Neural cell (in vitro differentiated cells): ENCODE results near the gene MARK1. TPM values are rescaled to one million over a fixed set of nuclear protein-coding genes. Genes with fewer than 3 reads are reported as not detected.

Source experiments
- H2AFZ ChIP-seq: fragments of 200-600, 300-800 bp; sonication (generic), shearing (Covaris generic); 2 replicates; pipeline ENCODE4 v1.6.0; 2014; ENCODE audit warnings: low read depth, mild to moderate bottlenecking, antibody characterized with exemption, low read length, moderate library complexity
- H3F3A ChIP-seq: fragments of 200-600 bp; shearing (Covaris generic); 2 replicates; pipeline ENCODE4 v1.6.1; 2016; ENCODE audit warnings: mild to moderate bottlenecking, moderate library complexity, mixed read lengths, antibody characterized with exemption, low read length; ENCODE audit not compliant: insufficient read depth, poor library complexity, severe bottlenecking
- H3K27ac ChIP-seq: fragments of 200-600, 300-800 bp; sonication (generic), shearing (Covaris generic); 2 replicates; pipeline ENCODE4 v1.5.1; 2014; ENCODE audit warnings: mild to moderate bottlenecking, low read length, moderate library complexity
- H3K27me3 ChIP-seq: fragments of 300-800, 200-600 bp; sonication (generic), shearing (Covaris generic); 2 replicates; pipeline ENCODE4 v1.6.0; 2014; ENCODE audit warnings: mild to moderate bottlenecking, low read depth, low read length, moderate library complexity; ENCODE audit not compliant: insufficient read depth
- H3K36me3 ChIP-seq: fragments of 300-800, 200-600 bp; sonication (generic), shearing (Covaris generic); 2 replicates; pipeline ENCODE4 v1.5.1; 2014; ENCODE audit warnings: mild to moderate bottlenecking, antibody characterized with exemption, low read length, moderate library complexity; ENCODE audit not compliant: insufficient read depth
- H3K4me2 ChIP-seq: fragments of 300-800, 200-600 bp; sonication (generic), shearing (Covaris generic); 2 replicates; pipeline ENCODE4 v1.6.0; 2014; ENCODE audit warnings: mild to moderate bottlenecking, low read length
- H3K4me3 ChIP-seq: fragments of 300-800, 200-600 bp; sonication (generic), shearing (Covaris generic); 2 replicates; pipeline ENCODE4 v1.5.1; 2014; ENCODE audit warnings: mild to moderate bottlenecking, low read length, moderate library complexity
- H3K79me2 ChIP-seq: fragments of 200-600 bp; shearing (Covaris generic); replicated peaks from 2 replicates; pipeline ENCODE4 v1.6.0; 2014; ENCODE audit warnings: mild to moderate bottlenecking, low read length, moderate library complexity; ENCODE audit not compliant: insufficient read depth
- H3K9ac ChIP-seq: fragments of 300-800, 200-600 bp; sonication (generic), shearing (Covaris generic); 2 replicates; pipeline ENCODE4 v1.6.1; 2016; ENCODE audit warnings: mild to moderate bottlenecking, low read length, mixed read lengths
- H3K9me2 ChIP-seq: fragments of 200-600 bp; shearing (Covaris generic); 2 replicates; pipeline ENCODE4 v1.6.1; 2016; ENCODE audit warnings: mild to moderate bottlenecking, low read length, mixed read lengths; ENCODE audit not compliant: insufficient read depth
- H3K9me3 ChIP-seq: fragments of 200-600, 300-800 bp; sonication (generic), shearing (Covaris generic); 2 replicates; pipeline ENCODE4 v1.6.1; 2016; ENCODE audit warnings: mild to moderate bottlenecking, mixed run types, low read length, moderate library complexity, mixed read lengths
- H4K20me1 ChIP-seq: fragments of 200-600 bp; shearing (Covaris generic); 2 replicates; pipeline ENCODE4 v1.6.1; 2016; ENCODE audit warnings: mild to moderate bottlenecking, mixed run types; ENCODE audit not compliant: insufficient read depth
- CTCF ChIP-seq: fragments of 450-650 bp; IDR thresholded peaks from 2 replicates; pipeline ENCODE4 v1.5.1; 2014; ENCODE audit warnings: antibody characterized with exemption, mild to moderate bottlenecking, moderate library complexity; ENCODE audit not compliant: poor library complexity, severe bottlenecking
- EP300 ChIP-seq: fragments of 450-650 bp; conservative IDR thresholded peaks from 2 replicates; pipeline ENCODE4 v1.6.1; 2014; ENCODE audit warnings: antibody characterized with exemption, mild to moderate bottlenecking, moderate library complexity; ENCODE audit not compliant: poor library complexity, severe bottlenecking
- EZH2 ChIP-seq: fragments of 200-600, 300-800 bp; shearing (Covaris generic), sonication (generic); IDR thresholded peaks from 2 replicates; pipeline ENCODE4 v1.6.1; 2014; ENCODE audit warnings: antibody characterized with exemption, low read length, borderline replicate concordance, mild to moderate bottlenecking; ENCODE audit not compliant: insufficient read depth, poor library complexity, severe bottlenecking
- MXI1 ChIP-seq: fragments of 450-650 bp; conservative IDR thresholded peaks from 2 replicates; pipeline ENCODE4 v1.6.1; 2014; ENCODE audit warnings: antibody characterized with exemption, mild to moderate bottlenecking; ENCODE audit not compliant: poor library complexity, severe bottlenecking
- POLR2AphosphoS5 ChIP-seq: IDR thresholded peaks from 2 replicates; pipeline ENCODE4 v1.6.1; 2012
- RAD21 ChIP-seq: fragments of 450-650 bp; conservative IDR thresholded peaks from 2 replicates; pipeline ENCODE4 v1.6.1; 2014; ENCODE audit warnings: antibody characterized with exemption, mild to moderate bottlenecking, moderate library complexity
- SMC3 ChIP-seq: fragments of 450-650 bp; conservative IDR thresholded peaks from 2 replicates; pipeline ENCODE4 v1.6.1; 2014; ENCODE audit warnings: antibody characterized with exemption, mild to moderate bottlenecking, moderate library complexity; ENCODE audit not compliant: poor library complexity
- TAF1 ChIP-seq: IDR thresholded peaks from 2 replicates; pipeline ENCODE4 v1.6.1; 2012; ENCODE audit warnings: low read depth
- polyA plus RNA-seq: library from polyadenylated mRNA; depleted of rRNA; stranded (reverse); fragments of >200 nt; gene quantifications from 2 replicates; pipeline ENCODE4 v1.2.3, GENCODE V29; 2014
- TF ChIP-seq, protein P1 (sequence below): IDR thresholded peaks from 2 replicates; pipeline ENCODE4 v1.6.1; 2012; ENCODE audit warnings: borderline replicate concordance

The MARK1 gene
- polyA plus RNA-seq, 1 donor from 2014 or later: 38.6 TPM

GRCh38 chr1:220684890-220685289, 157.0 kb downstream of the MARK1 start:
- Histone ChIP-seq H3K9me3 (no peaks in the 10 kb centered on the region), H4K20me1 (no peaks in the 10 kb centered on the region), H3K4me2 (no peak overlapping the region), H3K27ac (no peak overlapping the region), H3K27me3 (peaks cover 9% of the 10 kb centered on the region), H3K9me2 (no peaks in the 10 kb centered on the region), H3F3A (no peaks in the 10 kb centered on the region), H3K4me3 (no peak overlapping the region), H3K36me3 (no peaks in the 10 kb centered on the region), H3K9ac (no peak overlapping the region), H3K79me2 (no peaks in the 10 kb centered on the region), H2AFZ (no peak overlapping the region)
- TF ChIP-seq TAF1: no peak
- no peak for TF ChIP-seq RAD21
- no peak for TF ChIP-seq EZH2
- TF ChIP-seq POLR2AphosphoS5: no peak
- no peak for TF ChIP-seq MXI1
- TF ChIP-seq SMC3: no peak
- TF ChIP-seq, protein P1, sequence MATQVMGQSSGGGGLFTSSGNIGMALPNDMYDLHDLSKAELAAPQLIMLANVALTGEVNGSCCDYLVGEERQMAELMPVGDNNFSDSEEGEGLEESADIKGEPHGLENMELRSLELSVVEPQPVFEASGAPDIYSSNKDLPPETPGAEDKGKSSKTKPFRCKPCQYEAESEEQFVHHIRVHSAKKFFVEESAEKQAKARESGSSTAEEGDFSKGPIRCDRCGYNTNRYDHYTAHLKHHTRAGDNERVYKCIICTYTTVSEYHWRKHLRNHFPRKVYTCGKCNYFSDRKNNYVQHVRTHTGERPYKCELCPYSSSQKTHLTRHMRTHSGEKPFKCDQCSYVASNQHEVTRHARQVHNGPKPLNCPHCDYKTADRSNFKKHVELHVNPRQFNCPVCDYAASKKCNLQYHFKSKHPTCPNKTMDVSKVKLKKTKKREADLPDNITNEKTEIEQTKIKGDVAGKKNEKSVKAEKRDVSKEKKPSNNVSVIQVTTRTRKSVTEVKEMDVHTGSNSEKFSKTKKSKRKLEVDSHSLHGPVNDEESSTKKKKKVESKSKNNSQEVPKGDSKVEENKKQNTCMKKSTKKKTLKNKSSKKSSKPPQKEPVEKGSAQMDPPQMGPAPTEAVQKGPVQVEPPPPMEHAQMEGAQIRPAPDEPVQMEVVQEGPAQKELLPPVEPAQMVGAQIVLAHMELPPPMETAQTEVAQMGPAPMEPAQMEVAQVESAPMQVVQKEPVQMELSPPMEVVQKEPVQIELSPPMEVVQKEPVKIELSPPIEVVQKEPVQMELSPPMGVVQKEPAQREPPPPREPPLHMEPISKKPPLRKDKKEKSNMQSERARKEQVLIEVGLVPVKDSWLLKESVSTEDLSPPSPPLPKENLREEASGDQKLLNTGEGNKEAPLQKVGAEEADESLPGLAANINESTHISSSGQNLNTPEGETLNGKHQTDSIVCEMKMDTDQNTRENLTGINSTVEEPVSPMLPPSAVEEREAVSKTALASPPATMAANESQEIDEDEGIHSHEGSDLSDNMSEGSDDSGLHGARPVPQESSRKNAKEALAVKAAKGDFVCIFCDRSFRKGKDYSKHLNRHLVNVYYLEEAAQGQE: no peak
- TF ChIP-seq EP300: no peak
- TF ChIP-seq CTCF: no peak

DNA sequence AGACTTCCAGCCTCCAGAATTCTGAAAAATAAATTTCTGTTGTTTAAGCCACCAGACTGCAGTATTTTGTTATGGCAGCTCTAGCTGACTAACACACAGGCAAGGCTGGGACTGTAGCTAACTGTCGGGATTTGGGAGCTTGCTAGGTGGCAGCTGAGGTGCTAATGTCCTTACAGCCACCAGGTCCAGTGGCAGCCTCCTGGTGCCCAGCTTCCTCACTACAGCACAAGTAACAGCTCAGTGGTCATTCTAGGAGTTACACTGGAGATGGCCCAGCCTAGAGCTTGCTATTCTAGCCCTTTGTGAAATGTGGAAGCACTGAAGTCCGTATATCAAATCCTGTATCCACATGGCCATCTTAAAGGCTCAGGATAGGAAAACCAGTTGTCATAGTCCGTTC, 157.9 kb downstream of the MARK1 start:
- H3K4me3 ChIP-seq: no peak overlapping the region
- no peak overlapping the region for H3K27ac ChIP-seq
- H3K9ac ChIP-seq: no peak overlapping the region
- H3K9me2 ChIP-seq: no peaks in the 10 kb centered on the region
- H3K9me3 ChIP-seq: no peaks in the 10 kb centered on the region
- H2AFZ ChIP-seq: no peak overlapping the region
- peaks cover 19% of the 10 kb centered on the region for H3K27me3 ChIP-seq
- no peaks in the 10 kb centered on the region for H3F3A ChIP-seq
- TF ChIP-seq CTCF (no peak), TAF1 (no peak), EZH2 (no peak), SMC3 (no peak), EP300 (no peak), MXI1 (no peak), POLR2AphosphoS5 (no peak), RAD21 (no peak)
- TF ChIP-seq, protein P1: no peak
- no peaks in the 10 kb centered on the region for H3K36me3 ChIP-seq
- H4K20me1 ChIP-seq: no peaks in the 10 kb centered on the region
- H3K4me2 ChIP-seq: no peak overlapping the region
- no peaks in the 10 kb centered on the region for H3K79me2 ChIP-seq
